ENCODE measurements around the gene APOO.

Gene APOO

DNA sequence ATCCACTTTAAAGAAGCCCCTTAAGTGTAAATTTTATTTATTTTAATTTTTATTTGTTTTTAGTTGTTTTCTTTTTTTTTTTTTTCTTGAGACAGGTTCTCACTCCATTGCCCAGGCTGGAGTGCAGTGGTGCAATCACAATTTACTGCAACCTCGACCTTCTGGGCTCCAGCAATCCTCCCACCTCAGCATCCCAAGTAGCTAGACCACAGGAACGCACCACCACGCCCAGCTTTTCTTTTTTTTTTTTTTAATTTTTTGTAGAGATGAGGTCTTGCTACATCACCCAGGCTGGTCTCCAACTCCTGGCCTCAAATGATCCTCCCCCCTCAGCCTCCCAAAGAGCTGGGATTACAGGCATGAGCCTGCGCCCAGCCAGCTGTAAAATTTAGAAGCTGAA is 118.8 kb downstream of the APOO start:
- no peak overlapping the region for H3K27ac ChIP-seq

GRCh38 chrX:23788521-23788920 is 119.2 kb downstream of the APOO start:
- H3K4me3 ChIP-seq: no peak overlapping the region
- no peak for TF ChIP-seq CTCF (IDR thresholded peaks at IDR 0.05)
- H3K27ac ChIP-seq: no peak overlapping the region
- DNase-seq (ENCODE audit: low spot score): no peak

More for the DNA sequence above, 118.8 kb downstream of the APOO start:
- TF ChIP-seq CTCF (IDR thresholded peaks at IDR 0.05): no peak
- H3K4me3 ChIP-seq: no peak overlapping the region
- DNase-seq (ENCODE audit: low spot score): no peak

- no peak overlapping the region for H3K4me3 ChIP-seq
- DNase-seq (ENCODE audit: low spot score): no peak
- no peak for TF ChIP-seq CTCF (IDR thresholded peaks at IDR 0.05)
- no peak overlapping the region for H3K27ac ChIP-seq
Measured at GRCh38 chrX:23787745-23788118, 120.0 kb downstream of the APOO start.

DNA sequence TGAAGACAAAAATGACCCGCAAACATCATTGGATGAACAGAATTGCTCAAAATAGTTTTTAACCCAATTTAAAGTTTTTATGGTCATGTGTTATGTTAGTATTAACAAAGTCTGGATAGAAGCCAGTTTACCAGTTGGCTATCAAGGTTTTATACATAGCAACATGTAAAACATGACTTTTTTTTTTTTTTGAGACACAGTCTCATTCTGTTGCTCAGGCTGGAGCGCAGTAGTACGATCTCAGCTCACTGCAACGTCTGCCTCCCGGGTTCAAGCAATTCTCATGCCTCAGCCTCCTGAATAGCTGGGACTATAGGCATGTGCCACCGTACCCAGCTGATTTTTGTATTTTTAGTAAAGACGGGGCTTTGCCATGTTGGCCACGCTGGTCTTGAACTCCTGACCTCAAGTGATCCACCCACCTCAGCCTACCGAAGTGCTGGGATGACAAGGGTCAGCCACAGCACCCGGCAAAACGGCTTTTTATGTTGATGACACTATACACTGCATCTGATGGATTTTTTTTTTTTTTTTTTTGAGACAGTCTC is 121.4 kb downstream of the APOO start:
- no peak for DNase-seq (ENCODE audit: low spot score)
- Histone ChIP-seq H3K27ac (no peak overlapping the region), H3K4me3 (peak overlapping the region; percentile 73)
- TF ChIP-seq CTCF (IDR thresholded peaks at IDR 0.05): no peak

GRCh38 chrX:23785580-23785979 is 122.2 kb downstream of the APOO start:
- H3K4me3 ChIP-seq: peak overlapping the region; percentile 73
- H3K27ac ChIP-seq: peak overlapping the region; percentile 44 to 93
- no peak for TF ChIP-seq CTCF (IDR thresholded peaks at IDR 0.05)
- no peak for DNase-seq (ENCODE audit: low spot score)

- Histone ChIP-seq H3K4me3 (peak overlapping the region; percentile 73), H3K27ac (peak overlapping the region; percentile 70 to 93)
- no peak for DNase-seq (ENCODE audit: low spot score)
- TF ChIP-seq CTCF (IDR thresholded peaks at IDR 0.05): no peak
Measured at GRCh38 chrX:23784470-23785331, 123.0 kb downstream of the APOO start.
